Skin of body (tissue), 2 donors: Measurements from ENCODE around the gene MRPL34. TPM values are rescaled to one million over a fixed set of nuclear protein-coding genes. Genes with fewer than 3 reads are reported as not detected.

Experiments
- DNase-seq: peaks from one replicate; lab custom pipeline; 2025; lab: John Stamatoyannopoulos, UW
- total RNA-seq: library from RNA; depleted of rRNA; stranded (reverse); fragments of >200 nt; gene quantifications from one replicate; pipeline ENCODE4 v1.2.3, GENCODE V29; 2014

Gene MRPL34
- total RNA-seq, 1 donor from 2014 or later, result 20.3 TPM

DNA sequence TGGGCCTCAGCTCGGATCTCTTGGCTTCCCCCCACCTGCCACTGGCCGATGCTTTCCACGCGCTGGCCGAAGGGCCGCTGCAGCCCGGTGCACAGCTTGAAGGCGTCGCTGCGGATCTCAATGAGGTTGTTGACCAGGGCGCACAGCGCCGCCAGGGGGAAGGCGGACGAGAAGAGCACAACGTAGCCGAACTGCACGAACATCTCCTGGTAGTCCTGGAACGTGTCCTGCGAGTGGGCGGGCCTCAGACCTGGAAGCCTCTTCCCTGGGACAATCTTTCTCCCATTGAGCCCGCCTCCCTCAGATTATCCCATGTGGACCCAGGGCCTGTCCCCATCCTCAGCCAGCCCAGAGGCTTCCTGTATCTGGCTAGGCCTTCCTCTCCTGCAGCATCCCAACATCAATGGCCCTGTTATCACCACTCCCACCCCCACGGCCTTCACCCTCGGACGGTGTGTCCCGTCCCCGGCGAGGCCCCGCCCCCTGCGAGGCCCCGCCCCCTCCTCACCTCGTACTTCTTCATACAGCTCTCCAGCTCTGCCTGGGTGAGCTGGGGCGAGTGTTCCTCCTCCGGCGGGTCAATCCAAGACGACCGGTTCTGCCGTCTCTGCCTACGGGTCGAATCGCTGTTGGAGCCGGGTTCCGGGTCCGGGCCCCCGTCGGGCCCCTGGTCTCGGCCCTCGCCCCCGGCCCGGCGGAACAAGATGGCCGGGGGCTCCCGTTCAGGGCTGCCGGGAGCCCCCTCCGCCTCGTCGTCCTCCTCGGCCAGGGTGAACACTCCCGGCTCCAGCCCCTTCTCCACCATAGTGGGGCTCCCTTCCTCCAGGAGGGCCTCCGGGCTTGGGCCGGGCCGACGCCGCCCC, 22.2 kb downstream of the MRPL34 start:
- no peak for DNase-seq

DNA sequence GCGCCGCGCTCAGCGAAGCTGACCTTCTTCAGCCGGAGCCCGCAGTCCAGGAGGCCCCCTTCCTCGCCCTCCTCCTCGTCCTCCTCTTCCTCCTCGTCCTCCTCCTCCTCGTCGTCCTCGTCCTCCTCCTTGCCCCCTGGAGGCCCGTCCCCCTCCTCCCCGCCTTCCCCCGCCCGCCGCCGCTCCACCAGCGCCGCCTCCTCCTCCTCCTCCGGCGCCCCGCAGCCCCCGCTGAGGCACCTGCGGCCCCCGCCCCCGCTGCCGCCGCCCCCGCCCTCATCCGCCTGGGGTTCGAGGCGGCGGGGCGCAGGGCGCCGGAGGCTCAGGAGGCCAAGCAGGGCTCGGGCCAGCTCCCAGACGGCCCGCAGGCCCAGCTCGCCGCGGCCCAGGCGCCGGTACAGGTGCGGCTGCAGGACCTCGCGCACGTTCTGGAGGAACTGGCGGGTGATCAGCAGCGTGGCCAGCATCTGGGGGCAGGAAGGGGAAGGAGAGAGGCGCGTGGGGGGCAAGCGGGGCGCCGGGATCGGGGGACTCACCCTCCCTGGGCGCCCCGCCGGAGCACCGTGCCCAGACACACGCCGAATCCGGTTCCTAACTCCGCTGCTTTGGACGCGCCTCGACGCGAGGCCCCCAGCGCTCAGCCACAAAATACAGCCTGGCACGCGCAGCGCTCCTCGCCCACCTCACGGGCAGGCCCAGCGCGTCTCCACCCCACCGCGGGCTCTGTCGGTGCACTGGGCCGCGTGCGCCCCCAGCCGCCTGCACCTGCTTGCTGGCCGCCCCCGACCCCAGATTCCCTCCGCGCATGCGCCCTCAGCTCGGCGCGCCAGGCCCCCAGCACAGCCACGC, 23.1 kb downstream of the MRPL34 start:
- DNase-seq, result no peak

DNA sequence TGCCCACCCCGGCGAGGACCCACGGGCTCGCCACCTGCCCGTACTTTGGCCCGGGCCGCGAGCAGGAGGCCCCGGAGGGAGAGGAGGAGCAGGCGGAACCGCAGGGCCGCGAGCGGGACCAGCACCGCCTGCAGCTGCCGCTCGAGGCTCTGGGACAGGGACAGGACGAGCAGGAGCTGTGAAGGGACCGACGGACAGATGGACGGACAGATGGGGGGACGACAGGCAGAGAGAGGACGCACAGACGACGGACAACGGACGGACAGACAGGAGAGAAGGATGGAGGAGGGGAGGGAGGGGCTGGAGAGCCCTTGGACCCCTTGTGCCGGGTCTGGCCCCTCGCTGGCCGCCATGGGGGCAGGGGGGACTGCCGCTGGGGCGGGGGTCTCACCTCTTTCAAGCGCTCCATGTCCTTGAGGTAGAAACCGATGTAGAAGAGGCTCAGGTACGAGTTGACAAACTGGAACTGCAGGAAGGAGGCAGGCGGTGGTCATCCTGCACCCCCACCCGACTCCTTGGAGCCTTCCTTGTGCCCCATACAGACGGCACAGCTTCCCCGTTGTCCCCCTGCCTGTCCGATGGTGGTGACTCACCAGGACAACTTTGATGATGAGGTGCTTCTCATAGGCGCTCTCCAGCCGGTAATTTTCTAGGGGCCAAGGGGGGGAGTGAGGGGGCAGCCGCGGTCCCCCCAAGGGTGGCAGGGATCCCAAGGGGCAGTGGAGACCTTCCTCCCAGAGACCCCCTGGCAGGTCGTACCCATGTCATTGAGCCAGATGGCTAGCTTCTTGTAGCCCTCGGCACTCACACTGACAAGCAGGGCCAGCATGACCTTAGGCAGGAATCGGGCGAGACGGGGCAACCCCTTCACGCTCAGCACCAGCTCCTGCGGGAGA, 23.9 kb downstream of the MRPL34 start:
- no peak for DNase-seq

DNA sequence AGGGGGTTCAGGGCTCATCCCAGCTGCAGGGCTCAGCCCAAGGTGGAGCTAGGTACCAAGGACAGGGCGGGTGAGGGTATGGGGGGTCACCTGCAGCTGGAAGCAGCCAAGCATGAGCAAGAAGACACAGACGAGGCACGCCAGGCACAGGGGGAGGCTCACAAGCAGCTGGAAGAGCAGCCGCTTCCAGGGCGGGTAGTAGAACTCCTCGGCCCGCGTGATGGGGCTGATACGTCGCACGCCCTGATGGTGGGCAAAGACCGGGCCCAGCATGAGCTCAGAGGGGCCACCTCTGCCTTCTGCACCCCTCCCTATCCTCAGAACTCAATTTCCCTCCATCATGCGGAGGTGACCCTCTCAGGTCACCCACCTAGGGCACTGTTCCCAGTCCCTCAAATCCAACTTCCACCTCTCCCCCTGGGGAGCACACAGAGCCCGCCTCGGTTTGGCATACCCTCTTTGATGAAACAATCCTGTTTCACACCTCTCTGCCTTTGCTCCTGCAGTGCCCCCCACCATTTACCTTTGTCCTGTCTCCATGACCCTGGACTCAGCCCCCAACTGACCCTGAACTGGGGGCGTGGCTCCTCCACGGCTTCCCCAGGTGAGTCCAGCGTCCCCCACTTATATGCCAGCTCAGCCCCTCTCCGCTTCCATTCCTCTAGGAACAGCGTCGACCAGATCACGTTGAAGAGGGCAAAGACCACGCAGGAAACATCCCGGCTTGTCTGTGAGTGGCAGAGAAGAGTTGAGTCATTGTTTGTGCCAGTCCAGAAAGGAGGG, 24.8 kb downstream of the MRPL34 start:
- no peak for DNase-seq

DNA sequence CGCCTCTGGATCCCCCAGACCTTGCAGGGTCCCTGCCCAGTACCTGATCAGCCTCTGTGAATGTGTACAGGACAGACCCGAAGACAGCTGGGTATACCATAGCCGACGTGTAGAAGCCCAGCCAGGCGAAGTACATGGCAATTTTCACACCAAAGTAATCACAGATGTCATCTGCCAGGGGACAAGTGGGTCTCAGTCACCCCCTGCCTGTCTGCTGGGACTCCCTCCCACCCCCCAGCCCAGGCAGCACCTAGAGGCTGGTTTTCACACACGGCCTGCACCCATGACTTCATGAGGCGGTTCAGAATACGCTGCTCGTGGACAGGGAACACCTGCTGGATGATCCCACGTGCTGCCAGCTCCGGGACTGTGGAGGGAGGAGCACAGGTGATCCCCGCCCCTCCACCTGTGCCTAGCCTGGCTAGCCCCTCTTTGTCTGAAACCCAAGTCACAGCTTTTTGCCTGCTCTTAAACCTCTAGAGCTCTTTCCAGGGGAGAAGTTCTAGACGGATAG, 25.4 kb downstream of the MRPL34 start:
- DNase-seq, result no peak

DNA sequence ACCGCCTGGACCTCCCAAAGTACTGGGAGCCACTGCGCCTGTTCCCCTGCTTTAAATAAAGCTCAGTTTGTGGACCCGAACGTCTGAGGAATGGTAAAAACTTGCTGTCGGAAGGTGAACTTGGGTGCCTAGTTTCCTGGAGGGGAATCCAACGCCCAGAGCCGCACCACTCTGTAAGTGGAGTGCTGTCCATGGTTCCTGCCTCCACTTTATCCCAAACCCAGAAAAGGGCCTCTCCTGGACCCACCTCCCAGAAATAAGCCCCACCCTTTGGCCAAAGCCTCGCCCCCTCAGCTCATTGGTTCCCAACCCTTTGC, 26.6 kb downstream of the MRPL34 start:
- no peak for DNase-seq

DNA sequence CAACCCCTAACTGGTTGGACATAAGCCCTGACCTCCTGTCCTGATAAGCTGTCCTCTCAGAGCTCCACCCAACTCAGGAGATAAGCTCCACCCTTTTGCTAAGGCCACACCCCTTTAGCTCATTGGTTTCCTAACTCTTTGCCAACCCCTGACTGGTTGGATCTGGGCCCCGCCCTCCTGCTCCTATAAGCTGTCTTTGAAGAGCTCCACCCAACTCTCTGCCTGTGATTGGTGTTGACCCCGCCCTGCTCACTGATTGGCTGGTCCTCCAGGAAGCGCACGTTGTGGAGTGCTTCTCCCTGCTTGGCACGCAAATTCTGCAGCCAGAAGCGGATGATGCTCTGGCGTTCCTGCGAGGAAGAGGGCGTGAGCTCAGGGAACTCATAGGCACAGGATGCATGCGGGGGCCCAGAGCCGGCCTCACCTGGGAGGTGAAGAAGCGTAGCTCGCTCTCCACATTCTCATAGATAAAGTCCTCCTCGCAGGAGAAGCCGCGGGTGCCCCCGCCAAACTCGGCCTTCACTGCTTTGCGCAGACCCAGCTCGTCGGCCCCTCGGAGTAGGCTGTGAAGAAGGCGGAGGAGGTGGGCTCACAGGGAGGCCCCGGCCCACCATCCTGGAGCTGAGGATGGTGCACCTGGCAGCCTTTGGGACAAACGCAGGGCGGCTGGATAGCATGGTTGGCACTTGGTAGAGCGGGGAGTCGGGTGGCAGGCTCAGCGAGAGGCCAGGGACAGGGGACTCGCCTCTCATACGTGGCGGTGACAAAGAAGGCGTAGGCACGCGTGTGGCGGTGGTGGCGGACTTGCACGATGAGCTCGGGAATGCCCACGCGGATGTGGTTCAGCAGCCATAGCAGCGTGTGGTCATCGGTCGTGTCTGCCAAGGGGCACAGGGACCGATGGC, 27.3 kb downstream of the MRPL34 start:
- DNase-seq, result no peak

DNA sequence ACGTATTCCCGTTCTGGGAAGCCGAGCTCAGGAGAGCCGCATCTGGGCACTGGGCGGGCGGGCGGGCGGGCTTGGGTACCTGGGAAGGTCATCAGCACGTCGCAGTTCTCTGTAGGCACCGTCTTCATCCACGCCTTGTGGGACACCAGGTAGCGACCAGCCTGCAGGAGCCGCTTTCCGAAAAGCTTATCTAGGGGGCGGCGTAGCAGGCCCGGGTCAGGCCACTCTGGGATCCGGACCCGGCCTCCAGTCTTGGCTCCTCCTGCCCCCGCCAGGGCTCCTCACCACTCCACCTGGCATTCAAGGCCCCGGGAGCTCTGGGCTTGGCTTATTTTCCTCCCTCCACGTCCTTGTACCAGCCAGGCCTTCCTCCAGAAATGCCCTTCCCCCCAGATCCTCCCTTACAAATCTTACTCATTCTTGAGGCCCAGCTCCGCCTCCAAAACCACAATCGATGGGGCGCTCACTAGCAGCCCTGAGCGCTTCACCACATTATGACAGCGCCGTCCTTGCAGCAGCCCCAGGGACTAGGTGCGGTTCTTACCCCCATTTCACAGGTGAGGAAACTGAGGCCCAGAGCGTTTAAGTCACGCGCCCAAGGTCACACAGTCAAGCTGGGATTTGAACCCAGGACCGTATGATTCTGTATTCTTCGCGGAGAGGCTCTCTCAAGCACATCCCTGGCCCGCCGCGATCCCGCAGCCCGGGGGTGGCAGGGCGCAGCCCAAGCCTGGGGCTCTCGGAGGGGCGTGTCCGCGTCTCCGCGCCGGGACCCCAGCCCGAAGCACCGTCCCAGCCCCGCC, 28.1 kb downstream of the MRPL34 start:
- no peak for DNase-seq

DNA sequence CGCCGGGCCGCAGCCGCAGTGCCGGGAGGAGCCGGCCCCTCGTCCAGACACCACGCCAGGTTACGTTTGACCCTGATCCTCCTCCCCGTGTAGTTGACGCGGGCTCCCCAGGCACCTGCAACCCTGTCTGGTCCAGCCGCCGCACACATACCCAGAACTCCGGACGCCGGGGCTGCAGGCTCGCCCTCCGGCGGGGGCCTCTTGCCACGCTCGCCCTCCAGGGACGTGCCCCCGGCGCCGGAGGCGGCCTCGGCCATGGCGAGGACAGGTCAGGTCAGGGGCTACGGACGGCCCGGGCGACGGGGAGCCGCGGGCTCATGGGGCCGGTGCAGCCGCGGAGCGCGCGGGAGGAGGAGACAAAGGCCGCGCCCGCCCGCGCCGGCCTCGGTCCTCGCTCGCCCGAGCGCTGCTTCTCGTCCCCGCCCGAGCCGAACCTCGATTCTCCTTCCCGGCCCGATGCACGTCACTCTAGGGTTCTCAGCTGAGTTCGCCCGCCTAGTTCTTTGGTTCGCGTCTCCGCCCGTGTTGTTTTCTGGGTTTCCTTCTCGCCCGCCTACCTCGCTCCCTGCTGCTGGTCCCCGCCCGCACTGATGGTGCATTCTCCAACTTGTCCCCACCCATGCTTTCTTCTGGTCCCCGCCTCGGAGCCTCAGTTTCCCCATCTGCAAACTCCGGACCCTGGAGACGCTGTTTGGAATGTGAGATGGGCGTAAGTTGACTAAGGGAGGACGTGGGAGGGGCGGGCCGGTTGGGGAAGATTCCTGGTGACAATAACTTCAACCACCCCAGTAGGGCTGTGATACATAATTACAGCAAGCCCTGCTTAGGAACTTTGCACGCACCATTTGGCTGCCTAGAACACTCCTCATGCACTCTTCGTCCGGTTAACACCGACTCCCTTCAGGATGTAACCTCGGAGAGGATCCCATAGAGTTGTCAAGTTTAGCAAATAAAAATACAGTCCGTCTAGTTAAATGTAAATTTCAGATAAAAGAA, 29.0 kb downstream of the MRPL34 start, which contains the start of gene ANO8:
ANO8 (minus strand) TSS at position 442 of the 996 bp plus-strand sequence; CDS start at position 257, 185 bp downstream.
- peak; percentile 95 for DNase-seq

DNA sequence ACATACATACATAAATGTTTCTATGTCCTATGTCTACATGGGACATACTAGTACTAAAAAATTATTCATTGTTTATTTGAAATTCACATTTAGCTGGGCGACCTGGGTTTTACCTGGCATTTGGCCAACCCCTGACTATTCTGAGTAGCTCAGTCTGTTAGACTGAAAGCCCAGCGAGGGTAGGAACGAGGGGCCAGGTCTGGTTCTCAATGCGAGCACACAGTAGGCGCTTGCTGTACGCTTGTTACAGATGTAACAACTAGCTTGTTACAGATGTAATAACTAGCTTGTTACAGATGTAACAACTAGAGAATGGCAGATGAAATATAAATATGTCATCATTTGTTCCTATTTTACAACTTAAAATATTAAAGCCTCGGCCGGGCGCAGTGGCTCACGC, 29.9 kb downstream of the MRPL34 start:
- no peak for DNase-seq

DNA sequence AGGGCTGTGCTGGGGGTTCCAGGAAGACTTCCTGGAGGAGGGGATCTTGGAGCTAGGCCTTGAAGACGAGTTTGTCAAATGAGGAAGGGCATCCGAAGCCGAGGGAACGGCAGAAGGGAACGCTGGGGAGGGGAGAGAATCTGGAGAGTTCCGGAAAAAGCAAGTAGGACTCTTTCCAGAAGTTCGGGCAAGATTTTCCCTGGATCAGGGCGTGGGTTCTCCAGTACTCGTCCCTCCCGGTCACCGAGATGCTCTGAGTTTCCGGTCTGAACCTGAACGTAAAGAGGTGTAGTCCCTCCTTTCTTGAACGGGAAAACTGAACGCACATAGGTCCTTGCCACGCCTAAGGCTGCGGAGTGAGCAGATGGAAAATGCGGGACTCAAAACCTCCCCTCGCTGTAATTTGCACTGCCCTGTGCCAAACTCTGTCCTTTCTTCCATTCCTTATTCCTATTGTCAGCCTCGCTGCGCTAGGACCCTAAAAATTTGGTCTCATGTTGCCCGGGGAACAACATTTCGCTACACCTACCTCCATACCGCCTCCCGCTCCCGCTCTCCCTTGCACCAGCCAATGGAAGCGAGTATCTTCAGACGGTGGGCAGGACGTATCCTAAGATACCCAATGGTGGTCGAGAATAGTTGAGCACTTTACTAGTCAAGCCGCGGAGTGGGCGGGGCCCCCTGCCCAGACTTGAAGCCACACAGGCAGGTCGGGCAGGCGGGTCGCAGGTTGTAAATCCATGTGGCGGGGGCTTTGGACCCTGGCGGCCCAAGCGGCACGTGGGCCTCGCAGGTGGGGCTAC, 31.4 kb downstream of the MRPL34 start, which contains the start of gene GTPBP3:
GTPBP3 (plus strand) TSS at position 682 of the 803 bp plus-strand sequence; CDS start at position 741, 59 bp downstream.
- DNase-seq, result peak; percentile 98

DNA sequence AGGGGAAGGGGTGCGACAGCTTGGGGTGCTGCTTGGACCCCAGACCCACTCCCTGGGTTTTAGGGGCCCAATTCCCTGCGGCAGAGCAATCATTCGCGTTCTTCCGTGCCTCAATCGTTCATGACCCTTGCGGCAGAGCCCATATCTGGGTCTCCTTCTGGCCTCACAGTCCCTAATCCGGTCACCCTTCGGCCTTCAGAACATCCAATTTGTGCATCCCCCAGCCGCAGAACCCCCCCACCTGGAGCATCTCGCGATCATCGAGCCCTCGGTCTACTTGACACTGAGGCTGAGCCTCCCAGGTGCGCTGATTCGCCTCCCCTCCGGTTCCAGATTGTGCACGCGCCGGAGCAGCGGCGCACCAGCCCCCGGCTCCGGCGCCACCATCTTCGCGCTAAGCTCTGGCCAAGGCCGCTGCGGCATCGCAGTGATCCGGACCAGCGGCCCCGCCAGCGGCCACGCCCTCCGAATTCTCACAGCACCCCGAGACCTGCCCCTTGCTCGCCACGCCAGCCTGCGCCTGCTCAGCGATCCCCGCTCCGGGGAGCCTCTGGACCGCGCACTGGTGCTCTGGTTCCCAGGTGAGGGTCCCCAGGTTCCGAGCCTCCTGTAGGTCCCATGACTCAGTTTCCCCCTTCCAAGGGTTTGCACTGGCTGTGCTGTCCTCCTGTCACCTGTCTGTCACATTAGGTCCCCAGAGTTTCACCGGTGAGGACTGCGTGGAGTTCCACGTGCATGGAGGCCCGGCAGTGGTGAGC, 32.2 kb downstream of the MRPL34 start:
- no peak for DNase-seq

DNA sequence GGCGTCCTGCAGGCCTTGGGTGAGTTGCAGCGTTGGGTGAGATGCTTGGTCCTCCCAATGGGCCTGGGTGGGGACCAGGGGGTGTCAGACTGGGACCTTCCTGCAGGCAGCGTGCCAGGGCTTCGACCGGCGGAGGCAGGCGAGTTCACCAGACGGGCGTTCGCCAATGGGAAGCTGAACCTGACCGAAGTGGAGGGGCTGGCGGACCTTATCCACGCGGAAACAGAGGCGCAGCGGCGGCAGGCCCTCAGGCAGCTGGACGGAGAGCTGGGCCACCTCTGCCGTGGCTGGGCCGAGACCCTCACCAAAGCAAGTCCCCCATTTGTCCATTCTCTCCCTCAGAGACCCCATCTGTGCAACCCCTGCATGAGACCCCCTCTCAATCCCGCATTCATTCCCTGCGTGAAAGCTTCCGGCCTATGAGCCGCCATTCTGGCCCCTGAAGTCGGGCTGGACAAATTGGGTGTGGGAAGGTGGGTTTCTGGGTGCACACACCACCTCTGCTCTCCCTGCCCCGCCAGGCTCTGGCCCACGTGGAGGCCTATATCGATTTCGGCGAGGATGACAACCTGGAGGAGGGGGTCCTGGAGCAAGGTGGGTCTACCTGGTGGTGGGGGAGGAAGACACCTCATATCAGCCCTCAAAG, 32.9 kb downstream of the MRPL34 start:
- DNase-seq, result no peak

DNA sequence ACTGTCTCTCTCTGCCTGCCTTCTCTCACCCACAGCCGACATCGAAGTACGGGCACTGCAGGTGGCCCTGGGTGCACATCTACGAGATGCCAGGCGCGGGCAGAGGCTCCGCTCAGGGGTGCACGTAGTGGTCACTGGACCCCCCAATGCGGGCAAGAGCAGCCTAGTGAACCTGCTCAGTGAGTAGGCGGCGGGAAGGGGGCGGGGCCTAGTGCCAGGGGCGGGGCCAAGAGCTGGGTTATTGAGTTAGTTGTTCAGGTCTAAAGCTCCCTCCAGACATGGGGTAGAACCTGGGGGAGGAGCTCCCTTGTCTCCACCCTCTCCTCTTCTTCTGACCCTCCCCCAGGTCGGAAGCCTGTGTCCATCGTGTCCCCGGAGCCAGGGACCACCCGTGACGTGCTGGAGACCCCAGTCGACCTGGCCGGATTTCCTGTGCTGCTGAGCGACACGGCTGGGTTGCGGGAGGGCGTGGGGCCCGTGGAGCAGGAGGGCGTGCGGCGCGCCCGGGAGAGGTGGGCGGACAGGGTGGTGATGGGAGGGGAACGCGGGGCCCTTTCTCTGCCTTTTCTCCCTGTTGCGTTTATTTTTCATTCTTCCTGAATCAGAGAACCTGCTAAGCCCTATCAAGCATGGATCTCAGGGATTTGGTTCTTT, 33.5 kb downstream of the MRPL34 start:
- DNase-seq, result no peak
